GM20431 (cell line): ENCODE results near the gene ARHGAP24.
"Not testable (repeated sequence)": the region's sequence is repeated elsewhere in the genome, so short reads cannot be mapped to it uniquely, and the experiment has no call there.

ENCODE experiments used
- in situ Hi-C: fragments of 300-500 bp; cut with MseI, MboI; formaldehyde crosslinking; loops from one replicate; pipeline ENCODE4 v1.15.0; 2020; ENCODE audit warnings: low sequenced_read_pairs; ENCODE audit not compliant: unreplicated experiment

Gene ARHGAP24

DNA sequence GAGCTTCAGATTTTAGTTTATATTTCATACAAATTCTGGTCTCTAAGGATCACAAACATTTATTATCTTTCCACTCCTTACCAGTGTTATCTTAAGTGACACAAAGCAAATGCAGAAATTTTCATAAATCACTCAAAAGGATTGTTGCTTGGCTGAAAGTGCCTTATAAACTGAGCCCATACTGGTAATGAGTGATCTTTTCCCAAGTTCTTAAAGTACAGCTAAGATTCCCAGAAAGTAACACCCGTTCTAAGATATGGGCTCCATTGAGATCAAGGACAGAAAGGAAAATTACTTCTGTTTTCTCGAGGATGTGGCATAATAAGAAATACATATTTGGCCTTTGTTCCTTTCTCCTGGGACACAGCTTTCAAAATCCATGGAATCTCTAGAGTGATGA lies 313.7 kb downstream of the ARHGAP24 start:
- in situ Hi-C loops: no loop called here

DNA sequence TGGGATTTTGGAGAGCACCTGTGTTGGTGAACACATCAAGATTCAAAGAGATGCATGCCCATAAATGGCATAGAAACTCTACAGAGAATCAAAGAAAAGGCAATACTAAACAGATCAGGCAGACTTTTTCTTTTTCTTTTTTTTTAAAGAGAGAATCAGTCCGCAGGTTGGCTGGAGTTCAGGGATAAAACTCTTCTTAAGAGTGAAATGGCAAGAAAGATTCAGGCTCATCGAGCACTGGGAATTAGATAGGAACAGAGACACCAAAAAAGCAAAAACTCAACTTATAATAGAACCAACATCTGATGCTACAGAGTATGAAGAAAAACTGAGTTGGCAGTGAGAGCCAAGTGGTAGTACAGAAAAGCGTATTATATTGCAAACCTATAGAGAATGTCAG lies 314.3 kb downstream of the ARHGAP24 start:
- in situ Hi-C loops: no loop called here

DNA sequence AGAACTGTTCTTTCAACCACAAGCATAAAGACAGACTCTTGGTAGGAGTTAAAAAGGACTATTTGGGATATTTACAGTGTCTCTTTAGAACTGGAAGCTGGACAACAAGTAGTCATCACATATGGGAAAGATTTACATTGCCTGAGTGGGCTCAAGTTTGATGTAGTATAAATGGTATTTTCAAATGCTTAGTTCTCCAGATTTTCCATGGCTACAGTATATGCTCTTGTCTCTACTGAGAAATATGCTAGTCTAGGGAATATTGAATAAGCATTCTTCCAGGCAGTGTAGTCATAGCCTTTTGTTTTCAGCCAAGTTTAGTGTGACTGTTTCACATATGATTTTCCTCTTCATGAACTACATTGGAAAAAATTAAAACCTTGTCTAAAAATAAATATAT lies 315.6 kb downstream of the ARHGAP24 start:
- in situ Hi-C loops: no loop called here

DNA sequence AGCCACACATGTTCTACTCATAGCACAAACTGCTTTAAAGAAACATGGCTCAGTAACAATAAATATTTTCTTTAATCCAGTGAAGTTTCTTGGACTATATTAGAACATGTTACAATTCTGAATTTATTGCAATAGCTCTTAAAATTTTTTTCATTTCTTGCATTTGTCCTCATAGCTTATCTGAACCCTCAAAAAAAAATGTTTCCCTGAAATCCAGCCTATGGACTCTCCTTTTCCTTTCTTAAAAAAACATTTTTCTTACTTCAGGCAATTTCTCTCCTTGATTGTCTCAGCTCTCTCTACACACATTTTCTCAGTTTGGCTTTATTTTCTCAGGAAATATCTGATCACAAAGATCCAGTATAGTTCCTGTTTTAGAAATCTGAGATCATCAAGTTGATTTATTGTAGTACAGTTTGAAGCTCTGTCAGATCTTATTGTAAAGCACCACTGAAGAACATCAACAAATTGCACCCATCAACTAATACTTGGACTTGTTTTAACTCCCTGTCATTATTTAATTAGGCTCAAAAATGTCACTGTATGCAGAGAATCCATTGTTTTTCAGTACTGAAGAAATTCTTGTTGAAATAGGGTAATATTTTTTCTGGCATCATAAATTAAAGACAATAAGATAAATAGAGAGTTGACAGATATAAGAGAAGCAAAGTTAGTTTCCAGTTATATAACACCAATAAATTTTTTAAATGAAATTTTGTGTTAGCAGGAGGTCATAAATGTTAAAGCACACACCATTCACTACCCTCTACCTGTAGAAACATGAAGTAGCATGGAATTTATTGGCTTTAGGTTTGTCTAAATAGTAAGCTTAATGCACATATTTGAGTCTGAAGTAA lies 317.7 kb downstream of the ARHGAP24 start:
- in situ Hi-C loops: no loop called here

DNA sequence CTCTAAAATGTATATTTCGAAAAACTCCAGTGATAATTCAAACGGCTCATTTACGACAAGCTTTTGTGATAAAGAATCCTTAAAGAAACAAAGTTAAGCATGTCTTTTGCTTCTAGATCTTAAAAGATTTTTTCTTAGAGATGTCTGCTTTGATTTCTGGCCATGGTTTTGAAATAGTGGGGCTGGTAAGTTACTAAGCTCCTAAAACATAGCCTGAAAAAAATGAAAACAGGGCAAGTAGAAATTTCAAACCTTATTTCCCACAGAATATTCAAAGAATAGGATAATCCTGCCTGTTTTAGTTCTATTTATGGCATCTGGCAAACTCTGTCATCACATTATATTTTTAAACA lies 318.3 kb downstream of the ARHGAP24 start:
- in situ Hi-C loops: no loop called here

DNA sequence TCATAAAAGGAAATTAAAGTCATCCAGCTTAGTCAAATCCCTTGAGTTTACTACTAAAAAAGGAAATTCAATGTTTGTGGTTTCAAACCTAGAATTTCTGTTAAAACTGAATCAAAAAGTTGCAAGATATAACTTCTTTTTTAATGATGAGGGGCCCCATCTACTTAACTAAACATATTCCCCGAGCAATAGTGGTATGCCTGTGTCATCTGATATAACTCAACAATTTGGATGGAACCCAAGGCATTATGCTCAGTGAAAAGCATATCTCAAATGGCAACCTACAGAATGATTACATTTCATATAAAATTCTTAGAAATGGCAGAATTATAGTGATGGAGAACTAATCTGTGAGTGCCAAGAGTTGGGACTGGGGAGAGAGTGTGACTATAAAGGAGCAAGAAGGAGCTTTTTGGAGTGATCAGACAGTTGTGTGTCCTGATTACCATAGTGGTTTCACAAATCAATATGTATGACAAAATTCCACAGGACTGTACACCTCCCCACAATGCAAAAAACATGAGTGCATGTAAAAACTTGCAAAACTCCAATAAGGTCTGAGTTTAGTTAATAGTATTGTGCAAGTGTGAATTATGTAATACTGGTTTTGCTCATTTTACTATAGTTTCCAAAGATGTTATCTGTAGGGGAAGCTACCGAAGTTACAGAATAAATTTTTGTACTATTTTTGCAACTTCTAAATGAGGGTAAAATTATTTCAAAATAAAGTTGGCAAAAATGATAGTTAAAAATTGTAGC lies 323.2 kb downstream of the ARHGAP24 start:
- in situ Hi-C loops: no loop called here

DNA sequence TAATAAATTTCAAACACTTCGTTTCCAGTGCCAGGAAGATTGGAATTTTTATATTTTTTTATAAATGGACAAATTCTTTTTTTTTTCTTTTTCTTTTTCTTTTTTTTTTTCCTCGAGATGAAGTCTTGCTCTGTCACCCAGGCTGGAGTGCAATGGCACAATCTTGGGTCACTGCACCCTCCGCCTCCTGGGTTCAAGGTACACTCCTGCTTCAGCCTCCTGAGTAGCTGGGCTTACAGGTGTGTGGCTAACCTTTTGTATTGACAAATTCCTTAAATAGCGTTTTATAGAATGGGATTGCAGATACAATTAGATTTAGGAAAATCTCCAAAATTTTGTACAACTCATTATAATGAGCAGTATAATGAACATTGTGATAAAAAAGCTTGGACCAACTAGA lies 328.9 kb downstream of the ARHGAP24 start:
- in situ Hi-C loops: no loop called here

DNA sequence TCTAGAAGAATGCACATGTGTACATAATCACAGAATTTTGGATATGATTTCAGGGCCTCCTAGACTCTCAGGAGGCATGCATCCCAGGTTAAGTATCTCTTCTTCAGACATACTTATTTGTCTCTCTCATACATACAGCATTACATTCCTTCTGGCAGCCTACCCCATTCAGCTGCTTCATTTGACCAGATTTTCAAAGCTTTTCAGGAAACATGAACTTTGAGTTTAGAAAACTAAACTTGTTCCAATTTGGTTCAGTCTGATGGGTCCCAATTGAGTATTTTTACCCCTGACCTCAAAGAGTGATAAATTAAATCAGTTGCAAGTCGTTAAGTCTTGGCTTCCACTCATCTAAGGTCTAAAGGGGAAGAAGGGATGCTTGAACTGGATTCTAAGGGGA lies 330.9 kb downstream of the ARHGAP24 start:
- in situ Hi-C loops: no loop called here

DNA sequence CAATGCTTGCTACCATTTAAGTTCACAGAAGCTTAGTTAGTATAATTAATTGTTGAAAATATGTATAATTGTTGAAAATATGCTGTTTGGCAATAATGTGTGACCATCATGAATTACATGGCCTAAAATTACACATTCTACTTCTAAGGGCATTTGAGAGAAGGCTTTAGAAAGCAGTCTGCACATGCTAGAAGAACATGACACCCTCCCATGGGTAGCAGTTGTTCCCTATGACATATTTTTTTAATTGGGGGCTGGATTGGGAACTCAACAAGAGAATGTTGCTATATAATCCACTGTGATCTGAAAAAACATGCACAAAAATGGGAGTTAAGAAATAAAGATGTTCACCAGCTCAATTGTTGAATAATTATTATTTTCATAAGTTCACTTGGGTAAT lies 331.4 kb downstream of the ARHGAP24 start:
- in situ Hi-C loops: no loop called here

DNA sequence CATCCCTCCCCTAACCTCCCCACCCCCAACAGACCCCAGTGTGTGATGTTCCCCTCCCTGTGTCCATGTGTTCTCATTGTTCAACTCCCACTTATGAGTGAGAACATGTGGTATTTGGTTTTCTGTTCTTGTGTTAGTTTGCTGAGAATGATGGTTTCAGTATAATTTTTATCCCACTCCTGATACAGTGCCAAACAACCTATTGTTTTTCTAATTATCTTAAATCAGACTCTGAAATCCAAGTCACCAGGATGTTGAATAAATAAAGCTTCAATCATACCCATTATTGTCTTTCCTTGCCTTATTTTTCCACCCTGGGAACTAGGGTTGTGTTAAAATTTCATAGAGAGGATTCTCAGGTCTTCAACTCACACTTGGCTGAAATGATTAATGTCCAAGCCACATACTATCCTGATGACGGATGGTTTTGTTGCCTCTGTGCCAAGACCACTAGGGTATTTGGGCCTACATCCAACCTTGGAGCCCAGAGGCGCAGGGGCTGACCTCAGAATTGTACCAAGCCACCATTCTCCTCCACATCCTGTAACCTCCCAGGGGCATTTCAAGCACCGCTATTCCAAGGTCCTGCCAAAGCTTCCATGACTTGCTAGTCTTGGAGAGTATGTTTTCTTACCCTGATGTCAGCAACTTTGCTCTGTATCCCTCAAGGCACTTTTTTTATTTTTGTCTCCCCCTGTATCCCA lies 332.4 kb downstream of the ARHGAP24 start:
- in situ Hi-C loops: no loop called here

DNA sequence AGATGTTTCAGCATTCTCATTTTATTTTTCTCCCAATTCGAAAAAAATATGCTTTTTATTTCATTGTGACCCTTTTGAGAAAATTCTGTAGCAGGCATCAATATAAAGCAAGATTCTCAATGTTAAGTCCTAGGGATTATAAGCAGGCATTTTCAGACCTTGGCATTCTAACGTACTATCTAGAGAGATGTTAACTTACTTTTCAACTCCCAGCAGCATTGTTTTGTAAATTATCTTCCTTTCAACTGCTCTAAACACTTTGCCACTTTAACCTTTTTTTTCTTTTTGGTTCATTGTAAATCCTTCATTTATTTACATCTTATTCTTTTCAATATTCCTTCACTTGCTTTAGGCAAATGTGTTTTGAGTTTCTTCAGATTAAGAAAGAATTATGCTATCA lies 333.2 kb downstream of the ARHGAP24 start:
- in situ Hi-C loops: no loop called here

DNA sequence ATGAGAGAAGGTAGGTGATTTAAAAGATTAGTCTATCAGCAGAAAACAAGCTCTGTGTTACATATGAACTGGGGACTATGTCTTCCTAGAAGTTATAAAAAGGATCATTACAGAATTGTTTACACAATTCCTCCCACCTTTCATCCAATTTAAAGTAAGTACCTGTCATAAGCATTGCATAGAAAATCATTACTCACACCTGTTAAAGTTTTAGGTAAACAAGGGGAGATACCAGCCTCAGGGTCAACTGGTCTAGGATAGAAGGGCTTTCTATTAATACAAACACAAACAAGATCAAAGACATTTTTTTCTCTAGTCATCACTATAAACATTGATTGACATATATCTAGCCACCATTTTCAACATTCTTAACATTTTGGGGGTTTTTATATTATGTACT lies 333.9 kb downstream of the ARHGAP24 start:
- in situ Hi-C loops: no loop called here

DNA sequence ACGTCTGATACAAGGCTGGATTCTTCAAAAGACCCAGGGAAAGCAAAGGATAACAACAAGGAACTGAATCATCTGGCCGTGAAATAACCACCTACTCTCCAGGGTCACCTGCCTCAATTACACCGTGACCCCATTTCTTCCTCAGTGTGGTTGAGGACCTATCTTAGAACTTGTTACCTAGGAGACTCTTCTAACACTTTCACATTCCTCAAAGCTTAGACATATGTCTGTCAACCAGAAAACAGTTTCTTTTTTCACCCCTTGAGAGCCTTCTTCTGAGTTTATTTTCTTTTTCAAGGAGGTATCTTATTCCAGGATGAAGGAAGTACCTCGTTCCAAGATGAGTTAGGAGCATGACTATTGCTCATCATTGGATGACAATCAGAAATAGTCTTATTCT lies 337.8 kb downstream of the ARHGAP24 start:
- in situ Hi-C loops: no loop called here

DNA sequence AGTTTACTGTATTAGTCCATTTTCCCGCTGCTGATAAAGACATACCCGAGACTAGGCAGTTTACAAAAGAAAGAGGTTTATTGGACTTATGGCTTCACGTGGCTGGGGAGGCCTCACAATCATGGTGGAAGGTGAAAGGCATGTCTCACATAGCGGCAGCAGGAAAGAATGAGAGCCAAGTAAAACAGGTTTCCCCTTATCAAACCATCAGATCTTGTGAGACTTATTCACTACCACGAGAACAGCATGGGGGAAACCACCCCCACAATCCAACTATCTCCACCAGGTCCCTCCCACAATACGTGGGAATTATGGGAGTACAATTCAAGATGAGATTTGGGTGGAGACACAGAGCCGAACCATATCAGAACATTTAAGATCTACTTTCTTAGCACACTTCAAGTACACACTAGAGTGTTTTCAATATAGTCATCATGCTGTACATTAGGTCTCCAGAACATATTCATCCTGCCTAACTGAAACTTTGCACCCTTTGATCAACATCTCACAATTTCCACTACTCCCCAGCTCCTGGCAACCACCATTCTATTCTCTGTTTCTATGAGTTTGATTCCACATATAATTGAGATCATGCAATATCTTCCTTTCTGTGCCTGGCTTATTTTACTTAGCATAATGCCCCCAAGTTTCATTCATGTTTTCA lies 341.0 kb downstream of the ARHGAP24 start:
- in situ Hi-C loops: no loop called here

DNA sequence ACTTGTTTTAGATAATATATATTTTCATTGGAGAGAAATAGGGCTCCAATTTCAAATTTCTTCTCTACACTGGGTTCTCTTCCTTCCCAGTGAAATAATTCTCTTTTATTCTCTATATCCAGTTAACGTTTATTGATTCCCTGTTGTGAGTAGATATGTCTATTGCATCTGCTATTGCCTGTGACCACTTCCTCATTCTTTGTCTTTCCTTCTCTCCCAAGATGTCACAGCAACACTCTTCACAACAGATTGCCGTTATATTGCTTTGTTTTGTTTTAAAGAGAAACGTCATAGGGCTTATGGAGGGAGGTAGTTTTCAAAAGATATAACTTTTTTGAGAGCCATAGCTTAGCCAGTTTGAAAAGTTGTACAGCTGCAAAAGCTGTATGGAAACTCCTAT lies 343.8 kb downstream of the ARHGAP24 start:
- in situ Hi-C loops: no loop called here

DNA sequence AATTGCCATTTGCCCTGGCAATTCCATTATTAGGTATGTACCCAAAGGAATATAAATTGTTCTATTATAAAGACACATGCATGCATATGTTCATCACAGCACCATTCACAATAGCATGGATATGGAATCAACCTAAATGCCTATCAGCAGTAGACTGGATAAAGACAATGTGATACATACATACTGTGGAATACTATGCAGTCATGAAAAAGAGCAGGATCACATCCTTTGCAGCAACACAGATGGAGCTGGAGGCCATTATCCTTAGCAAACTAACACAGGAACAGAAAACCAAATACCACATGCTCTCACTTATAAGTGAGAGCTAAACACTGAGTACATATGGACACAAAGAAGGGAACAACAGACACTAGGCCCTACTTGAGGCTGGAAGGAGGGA lies 345.2 kb downstream of the ARHGAP24 start:
- in situ Hi-C loops: not testable (repeated sequence)

DNA sequence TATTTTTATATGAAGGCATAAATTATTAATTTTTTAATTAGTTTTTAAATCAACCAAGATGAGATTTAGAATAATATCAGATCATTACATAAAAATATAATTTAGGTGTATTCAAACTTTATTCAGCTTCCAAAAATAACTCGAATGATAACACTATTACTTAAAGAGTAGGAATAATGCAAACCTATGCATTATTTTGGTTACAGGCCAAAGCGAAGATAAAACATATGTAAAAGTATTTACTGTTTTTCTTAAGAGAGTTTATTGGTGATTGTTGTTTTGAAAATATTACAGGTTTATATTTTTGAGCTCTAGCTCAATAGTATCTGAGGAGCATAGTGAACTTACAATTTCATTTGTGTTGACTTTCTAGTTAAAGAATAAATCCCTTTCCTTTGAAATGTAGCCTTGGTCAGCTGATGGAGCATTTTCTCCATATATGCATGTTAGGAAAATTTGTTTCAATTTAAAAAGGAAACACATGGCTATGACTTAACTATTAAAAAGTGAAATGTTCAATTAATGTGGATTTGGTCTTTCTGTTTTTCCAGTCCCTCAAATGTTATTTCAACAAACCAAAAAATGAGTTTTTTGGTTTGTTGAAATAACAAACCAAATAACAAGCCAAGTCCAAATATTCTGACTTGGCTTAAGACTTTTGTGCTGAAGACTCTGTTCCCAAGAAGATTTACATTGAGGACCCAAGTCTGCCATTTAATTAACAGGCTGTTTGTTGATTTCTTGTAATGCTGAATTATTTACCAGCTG lies 346.9 kb downstream of the ARHGAP24 start:
- in situ Hi-C loops: no loop called here

DNA sequence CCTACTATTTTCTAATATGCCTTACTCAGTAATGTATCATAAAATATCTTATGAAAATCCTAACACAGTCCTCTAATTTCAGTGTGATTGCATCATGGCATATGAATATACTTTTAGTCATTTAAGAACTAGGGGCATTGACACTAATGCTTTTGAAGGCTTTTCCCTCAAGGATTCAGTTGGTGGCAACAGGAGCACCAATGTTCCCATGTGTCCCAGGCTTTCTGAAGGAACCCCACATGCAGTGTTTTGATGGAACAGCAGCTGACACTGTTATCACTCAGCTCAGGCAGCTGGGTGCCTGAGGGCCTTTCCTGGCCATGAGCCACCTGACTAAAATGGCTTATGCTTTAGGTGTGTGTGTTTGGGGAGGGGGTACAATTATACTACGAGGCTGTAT lies 348.3 kb downstream of the ARHGAP24 start:
- in situ Hi-C loops: no loop called here

DNA sequence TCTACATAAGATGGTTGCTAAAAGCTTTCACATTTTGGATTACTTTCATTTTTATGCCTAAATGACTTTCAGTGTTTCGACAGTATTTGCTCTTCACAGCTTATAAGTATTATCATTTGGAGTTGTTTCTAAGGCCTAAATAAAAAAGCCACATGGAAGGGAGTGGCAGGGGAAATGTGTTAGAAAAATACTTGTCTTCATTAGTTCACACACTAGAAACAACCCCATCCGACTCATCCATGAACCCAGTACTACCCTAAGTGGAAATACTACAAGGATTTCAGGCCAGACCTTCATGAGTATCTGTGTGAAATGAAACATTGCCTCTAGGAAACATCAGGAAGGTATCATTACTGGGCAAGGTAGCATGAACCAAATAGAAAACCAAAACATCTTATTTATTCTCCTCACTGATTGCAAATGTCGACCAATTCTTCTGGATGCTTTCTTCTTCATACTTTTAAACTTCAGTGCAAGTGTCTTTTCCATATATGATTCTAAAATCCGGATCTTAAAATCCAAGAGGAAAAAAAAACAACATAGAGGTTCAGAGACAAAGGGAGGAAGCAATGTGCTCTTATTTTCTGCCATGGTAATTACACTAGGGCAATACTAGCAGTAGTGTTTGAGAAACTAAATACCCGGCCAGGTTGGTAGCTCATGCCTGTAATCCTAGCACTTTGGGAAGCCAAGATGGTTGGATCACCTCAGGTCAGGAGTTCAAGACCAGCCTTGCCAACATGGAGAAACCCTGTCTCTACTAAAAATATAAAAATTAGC lies 349.4 kb downstream of the ARHGAP24 start:
- in situ Hi-C loops: no loop called here
